Calu3 (cell line): Measurements from ENCODE around the gene RAB11FIP4. TPM values are rescaled to one million over a fixed set of nuclear protein-coding genes. Genes with fewer than 3 reads are reported as not detected.
"Not testable (repeated sequence)": the region's sequence is repeated elsewhere in the genome, so short reads cannot be mapped to it uniquely, and the experiment has no call there.

Source experiments
- BruUV-seq: library from RNA; stranded (reverse); fragments of 400-500 nt; replicated peaks from 2 replicates; lab custom pipeline; 2021; lab: Mats Ljungman, UMichigan
- CTCF ChIA-PET: fragments of 300-600 bp; sonication (Branson Sonifier 250); formaldehyde crosslinking; loops from one replicate; lab custom pipeline; 2022; ENCODE audit warnings: antibody characterized with exemption; lab: Charles Lee
- DNase-seq: peaks from one replicate; pipeline ENCODE4 v3.0.0; 2022
- H3K27ac Mint-ChIP-seq: one replicate; pipeline ENCODE4 v1.8.0; 2022; ENCODE audit warnings: mixed read lengths; ENCODE audit not compliant: unreplicated experiment
- H3K27me3 Mint-ChIP-seq: one replicate; pipeline ENCODE4 v1.8.0; 2022; ENCODE audit warnings: mixed read lengths; ENCODE audit not compliant: unreplicated experiment
- H3K36me3 Mint-ChIP-seq: one replicate; pipeline ENCODE4 v1.8.0; 2022; ENCODE audit warnings: mild to moderate bottlenecking, moderate library complexity, mixed read lengths; ENCODE audit not compliant: insufficient read depth, unreplicated experiment
- H3K4me1 Mint-ChIP-seq: one replicate; pipeline ENCODE4 v1.8.0; 2022; ENCODE audit warnings: mild to moderate bottlenecking, low read depth, mixed read lengths; ENCODE audit not compliant: unreplicated experiment
- H3K4me3 Mint-ChIP-seq: one replicate; pipeline ENCODE4 v1.8.0; 2022; ENCODE audit warnings: mild to moderate bottlenecking, low read depth, moderate library complexity, mixed read lengths; ENCODE audit not compliant: unreplicated experiment
- H3K9me3 Mint-ChIP-seq: one replicate; pipeline ENCODE4 v1.8.0; 2022; ENCODE audit warnings: low read depth, mixed read lengths; ENCODE audit not compliant: unreplicated experiment
- intact Hi-C: fragments of 100-400 bp; cut with micrococcal nuclease; formaldehyde crosslinking; loops from one replicate; pipeline ENCODE4 v1.10.0; 2022; ENCODE audit not compliant: unreplicated experiment
- total RNA-seq: library from RNA; stranded (reverse); gene quantifications from 2 replicates; pipeline ENCODE4 v1.2.3, GENCODE V29; 2022
- TF ChIP-seq, protein P1 (sequence below): fragments of 200-600 bp; IDR thresholded peaks from one replicate; pipeline ENCODE4 v1.8.0; 2022; ENCODE audit warnings: antibody characterized with exemption; ENCODE audit not compliant: unreplicated experiment

The RAB11FIP4 gene
- total RNA-seq, 1 experiment from 2014 or later = 27.9 TPM

DNA sequence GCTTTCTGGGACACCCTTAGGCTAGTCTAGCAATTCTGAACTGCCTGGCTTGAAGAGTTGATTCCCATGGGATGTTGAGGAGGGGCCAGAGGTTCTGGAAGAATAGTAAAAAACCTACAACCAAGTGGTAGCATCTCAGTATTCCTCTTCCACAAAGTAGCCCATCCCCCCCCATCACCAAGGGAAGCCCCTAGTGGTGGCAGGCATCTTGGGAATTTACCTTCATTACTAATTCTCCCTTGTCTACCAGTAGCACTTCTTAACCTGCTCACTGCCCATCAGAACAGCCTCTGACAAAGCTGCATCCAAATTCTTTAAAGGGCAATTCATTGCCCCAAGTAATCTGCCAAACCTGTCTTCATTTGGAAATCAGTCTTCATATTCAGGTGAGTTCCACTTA, 12.8 kb upstream of the RAB11FIP4 start:
- H3K9me3 Mint-ChIP-seq = no peaks in the 10 kb centered on the region
- intact Hi-C loops = no loop called here
- H3K27ac Mint-ChIP-seq = no peak overlapping the region
- no peaks in the 10 kb centered on the region for H3K27me3 Mint-ChIP-seq
- peaks cover 11% of the 10 kb centered on the region for H3K36me3 Mint-ChIP-seq
- H3K4me3 Mint-ChIP-seq = no peak overlapping the region
- no peak for DNase-seq
- CTCF ChIA-PET = interaction anchor here (1.1 kb wide), 1 partner anchor 12 kb away, joined by 14 read pairs; no protein-coding TSS in a partner anchor
- H3K4me1 Mint-ChIP-seq = no peaks in the 10 kb centered on the region
- BruUV-seq = no TSS peak
- TF ChIP-seq, protein P1, sequence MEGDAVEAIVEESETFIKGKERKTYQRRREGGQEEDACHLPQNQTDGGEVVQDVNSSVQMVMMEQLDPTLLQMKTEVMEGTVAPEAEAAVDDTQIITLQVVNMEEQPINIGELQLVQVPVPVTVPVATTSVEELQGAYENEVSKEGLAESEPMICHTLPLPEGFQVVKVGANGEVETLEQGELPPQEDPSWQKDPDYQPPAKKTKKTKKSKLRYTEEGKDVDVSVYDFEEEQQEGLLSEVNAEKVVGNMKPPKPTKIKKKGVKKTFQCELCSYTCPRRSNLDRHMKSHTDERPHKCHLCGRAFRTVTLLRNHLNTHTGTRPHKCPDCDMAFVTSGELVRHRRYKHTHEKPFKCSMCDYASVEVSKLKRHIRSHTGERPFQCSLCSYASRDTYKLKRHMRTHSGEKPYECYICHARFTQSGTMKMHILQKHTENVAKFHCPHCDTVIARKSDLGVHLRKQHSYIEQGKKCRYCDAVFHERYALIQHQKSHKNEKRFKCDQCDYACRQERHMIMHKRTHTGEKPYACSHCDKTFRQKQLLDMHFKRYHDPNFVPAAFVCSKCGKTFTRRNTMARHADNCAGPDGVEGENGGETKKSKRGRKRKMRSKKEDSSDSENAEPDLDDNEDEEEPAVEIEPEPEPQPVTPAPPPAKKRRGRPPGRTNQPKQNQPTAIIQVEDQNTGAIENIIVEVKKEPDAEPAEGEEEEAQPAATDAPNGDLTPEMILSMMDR = no peak

DNA sequence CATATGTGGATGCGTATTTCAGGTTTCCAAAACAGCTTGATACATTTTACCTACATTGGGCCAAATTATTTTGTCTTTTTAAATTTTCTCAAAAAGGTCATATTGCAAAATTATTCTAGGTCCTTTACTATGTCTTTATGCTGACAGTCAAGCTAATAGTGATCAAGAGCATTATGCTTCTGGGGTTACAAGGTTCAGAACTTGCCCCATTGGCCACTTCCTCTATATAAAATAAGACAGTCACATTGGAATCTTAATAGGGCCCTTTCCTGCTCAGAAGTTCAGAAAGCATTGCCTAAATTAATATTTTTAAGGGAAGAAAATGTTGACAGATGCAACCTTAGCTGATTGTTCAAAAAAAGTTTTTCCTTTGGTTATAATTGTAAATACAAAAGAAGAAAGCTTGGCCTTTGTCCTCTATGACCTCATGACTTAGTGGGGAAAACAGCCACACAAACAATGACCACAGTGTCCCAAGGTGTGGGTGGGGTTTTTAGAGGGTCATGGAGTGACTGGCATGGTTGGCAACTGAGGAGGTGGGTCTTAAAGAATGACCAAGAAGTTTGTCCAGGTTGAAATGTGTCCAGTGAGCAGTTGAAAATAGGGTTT, 11.8 kb upstream of the RAB11FIP4 start:
- H3K4me3 Mint-ChIP-seq = no peak overlapping the region
- DNase-seq = no peak
- intact Hi-C loops = no loop called here
- peaks cover 6% of the 10 kb centered on the region for H3K36me3 Mint-ChIP-seq
- no peaks in the 10 kb centered on the region for H3K9me3 Mint-ChIP-seq
- no peaks in the 10 kb centered on the region for H3K4me1 Mint-ChIP-seq
- CTCF ChIA-PET = interaction anchor here (1.1 kb wide), 1 partner anchor 13 kb away, joined by 14 read pairs; no protein-coding TSS in a partner anchor
- no peaks in the 10 kb centered on the region for H3K27me3 Mint-ChIP-seq
- TF ChIP-seq, protein P1 = no peak
- no peak overlapping the region for H3K27ac Mint-ChIP-seq
- BruUV-seq = no TSS peak

DNA sequence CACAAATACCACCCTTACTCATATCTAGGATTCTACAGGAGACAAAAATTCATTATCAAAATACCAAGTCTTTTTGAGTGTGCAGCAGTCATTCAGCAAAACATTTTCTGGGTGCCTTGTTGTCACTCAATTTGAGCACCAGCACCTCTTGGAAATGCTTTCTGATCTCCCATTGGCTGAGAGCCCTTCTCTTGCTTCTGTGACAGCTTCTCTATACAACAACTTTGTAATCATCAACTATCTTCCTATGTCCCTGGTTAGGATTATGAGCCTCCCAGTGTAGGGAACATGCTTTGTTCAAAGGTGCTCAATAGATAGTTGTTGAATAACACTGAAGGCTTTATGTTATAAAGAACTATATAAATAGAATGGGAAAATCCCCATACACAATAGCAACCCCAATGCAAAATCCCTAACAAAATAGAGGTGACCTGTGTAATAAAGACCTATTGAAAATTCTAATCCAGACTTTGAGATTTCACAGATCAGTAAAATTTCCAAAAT, 10.3 kb upstream of the RAB11FIP4 start:
- DNase-seq = no peak
- Mint-ChIP-seq H3K27me3 (no peaks in the 10 kb centered on the region), H3K36me3 (peaks cover 6% of the 10 kb centered on the region), H3K27ac (no peak overlapping the region), H3K9me3 (no peaks in the 10 kb centered on the region), H3K4me1 (no peaks in the 10 kb centered on the region), H3K4me3 (no peak overlapping the region)
- CTCF ChIA-PET = no interaction called here
- intact Hi-C loops = no loop called here
- TF ChIP-seq, protein P1 = no peak
- BruUV-seq = no TSS peak

DNA sequence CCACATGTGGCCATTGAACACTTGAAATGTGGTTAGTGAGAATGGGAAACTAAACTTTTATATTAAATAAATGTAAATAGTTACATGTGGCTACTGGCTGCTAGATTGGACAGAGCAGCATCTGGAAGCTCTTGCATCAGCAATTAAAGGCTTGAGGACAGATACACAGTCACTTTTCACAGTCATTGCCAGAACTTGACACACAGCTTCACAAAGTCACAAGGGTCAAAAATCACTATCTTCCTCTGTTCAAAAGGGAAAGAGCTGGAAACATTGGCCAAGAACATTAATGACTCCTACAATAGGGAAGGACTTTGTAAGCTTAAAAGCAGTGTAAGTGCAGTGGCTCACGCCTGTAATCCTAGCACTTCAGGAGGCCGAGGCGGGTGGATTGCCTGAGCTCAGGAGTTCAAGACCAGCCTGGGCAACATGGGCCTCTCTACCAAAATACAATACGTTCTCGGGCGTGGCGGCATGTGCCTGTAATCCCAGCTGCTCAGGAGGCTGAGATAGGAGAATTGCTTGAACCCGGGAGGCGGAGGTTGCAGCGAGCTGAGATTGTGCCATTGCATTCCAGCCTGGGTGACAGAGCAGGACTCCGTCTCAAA, 8.7 kb upstream of the RAB11FIP4 start:
- CTCF ChIA-PET = interaction anchor here (0.7 kb wide), 1 partner anchor 155 kb away, joined by 5 read pairs; no protein-coding TSS in a partner anchor
- H3K27ac Mint-ChIP-seq, H3K27me3 Mint-ChIP-seq, BruUV-seq, DNase-seq, H3K4me1 Mint-ChIP-seq, intact Hi-C loops, H3K9me3 Mint-ChIP-seq, H3K4me3 Mint-ChIP-seq, H3K36me3 Mint-ChIP-seq: not testable (repeated sequence)

DNA sequence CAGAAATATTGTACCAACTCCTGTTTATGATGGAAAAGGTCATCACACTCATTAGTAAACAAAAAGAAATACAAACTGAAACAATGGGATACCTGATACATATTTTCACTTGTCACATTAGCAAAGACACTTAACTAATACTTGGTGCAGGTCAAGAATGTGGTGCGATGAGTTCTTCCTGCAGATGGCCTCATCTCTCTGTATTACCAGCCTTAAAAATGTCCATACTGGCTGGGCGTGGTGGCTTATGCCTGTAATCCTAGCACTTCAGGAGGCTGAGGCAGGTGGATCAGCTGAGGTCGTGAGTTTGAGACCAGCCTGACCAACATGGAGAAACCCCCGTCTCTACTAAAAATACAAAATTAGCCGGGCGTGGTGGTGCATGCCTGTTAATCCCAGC, 8.0 kb upstream of the RAB11FIP4 start:
- CTCF ChIA-PET, intact Hi-C loops, H3K4me3 Mint-ChIP-seq: not testable (repeated sequence)

More for the DNA sequence above, 8.0 kb upstream of the RAB11FIP4 start:
- H3K27me3 Mint-ChIP-seq, H3K4me1 Mint-ChIP-seq, DNase-seq, H3K9me3 Mint-ChIP-seq, H3K27ac Mint-ChIP-seq, BruUV-seq, H3K36me3 Mint-ChIP-seq: not testable (repeated sequence)
